Body of pancreas (tissue), 4 donors: Measurements from ENCODE around the gene WNT3A.

Experiments
- POLR2A ChIP-seq, 3 donors: fragments of 450-650 bp; IDR thresholded peaks; one replicate each; pipeline ENCODE4 v1.6.1; 2016; ENCODE audit warnings: antibody characterized with exemption in 3 of 3, mild to moderate bottlenecking in 2 of 3
- TF ChIP-seq, protein P1 (sequence below), 7 experiments: fragments of 450-650 bp in 4 of 7; fragments of 200-600 bp in 3 of 7; sonication (generic) in 3 of 7; IDR thresholded peaks; one replicate each; pipeline ENCODE4 v1.5.1; 2016 to 2019; ENCODE audit warnings: antibody characterized with exemption in 7 of 7

DNA sequence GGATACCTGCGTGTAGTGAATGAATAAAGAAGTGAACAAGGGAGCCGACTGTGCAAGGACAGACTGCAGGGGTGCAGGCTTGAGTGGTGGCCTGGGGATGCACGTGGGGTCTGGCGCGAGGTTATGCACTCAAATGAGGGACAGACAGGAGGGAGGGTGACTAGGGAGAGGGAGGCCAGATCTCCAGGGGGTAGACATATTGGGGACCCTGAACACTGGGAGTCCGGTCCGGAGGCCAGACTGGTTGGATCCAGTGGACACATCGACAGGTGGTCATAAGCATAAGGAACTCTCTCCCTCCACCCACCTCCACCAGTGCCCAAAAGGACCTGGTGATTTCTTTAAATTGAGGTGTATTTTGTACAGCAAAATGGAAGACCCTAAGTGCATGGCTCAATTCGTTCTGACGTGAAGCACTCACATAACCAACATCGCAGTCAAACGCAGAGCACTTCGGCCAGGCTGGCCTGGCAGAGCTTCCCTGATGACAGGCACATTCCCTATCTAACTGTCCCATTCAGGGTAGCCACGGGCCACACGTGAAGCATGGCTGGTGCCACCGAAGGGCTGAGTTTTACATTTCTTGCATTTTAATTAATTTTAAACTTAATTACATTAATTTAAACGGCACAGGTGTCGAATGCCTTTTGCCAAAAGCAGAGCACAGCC lies 14.0 kb downstream of the WNT3A start:
- TF ChIP-seq POLR2A (IDR thresholded peaks at IDR 0.05): no peak
- TF ChIP-seq, protein P1, sequence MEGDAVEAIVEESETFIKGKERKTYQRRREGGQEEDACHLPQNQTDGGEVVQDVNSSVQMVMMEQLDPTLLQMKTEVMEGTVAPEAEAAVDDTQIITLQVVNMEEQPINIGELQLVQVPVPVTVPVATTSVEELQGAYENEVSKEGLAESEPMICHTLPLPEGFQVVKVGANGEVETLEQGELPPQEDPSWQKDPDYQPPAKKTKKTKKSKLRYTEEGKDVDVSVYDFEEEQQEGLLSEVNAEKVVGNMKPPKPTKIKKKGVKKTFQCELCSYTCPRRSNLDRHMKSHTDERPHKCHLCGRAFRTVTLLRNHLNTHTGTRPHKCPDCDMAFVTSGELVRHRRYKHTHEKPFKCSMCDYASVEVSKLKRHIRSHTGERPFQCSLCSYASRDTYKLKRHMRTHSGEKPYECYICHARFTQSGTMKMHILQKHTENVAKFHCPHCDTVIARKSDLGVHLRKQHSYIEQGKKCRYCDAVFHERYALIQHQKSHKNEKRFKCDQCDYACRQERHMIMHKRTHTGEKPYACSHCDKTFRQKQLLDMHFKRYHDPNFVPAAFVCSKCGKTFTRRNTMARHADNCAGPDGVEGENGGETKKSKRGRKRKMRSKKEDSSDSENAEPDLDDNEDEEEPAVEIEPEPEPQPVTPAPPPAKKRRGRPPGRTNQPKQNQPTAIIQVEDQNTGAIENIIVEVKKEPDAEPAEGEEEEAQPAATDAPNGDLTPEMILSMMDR (IDR thresholded peaks at IDR 0.05): no peak
